ENCODE results near the gene IL32.
"Not testable (repeated sequence)": the region's sequence is repeated elsewhere in the genome, so short reads cannot be mapped to it uniquely, and the experiment has no call there.

Gene IL32

DNA sequence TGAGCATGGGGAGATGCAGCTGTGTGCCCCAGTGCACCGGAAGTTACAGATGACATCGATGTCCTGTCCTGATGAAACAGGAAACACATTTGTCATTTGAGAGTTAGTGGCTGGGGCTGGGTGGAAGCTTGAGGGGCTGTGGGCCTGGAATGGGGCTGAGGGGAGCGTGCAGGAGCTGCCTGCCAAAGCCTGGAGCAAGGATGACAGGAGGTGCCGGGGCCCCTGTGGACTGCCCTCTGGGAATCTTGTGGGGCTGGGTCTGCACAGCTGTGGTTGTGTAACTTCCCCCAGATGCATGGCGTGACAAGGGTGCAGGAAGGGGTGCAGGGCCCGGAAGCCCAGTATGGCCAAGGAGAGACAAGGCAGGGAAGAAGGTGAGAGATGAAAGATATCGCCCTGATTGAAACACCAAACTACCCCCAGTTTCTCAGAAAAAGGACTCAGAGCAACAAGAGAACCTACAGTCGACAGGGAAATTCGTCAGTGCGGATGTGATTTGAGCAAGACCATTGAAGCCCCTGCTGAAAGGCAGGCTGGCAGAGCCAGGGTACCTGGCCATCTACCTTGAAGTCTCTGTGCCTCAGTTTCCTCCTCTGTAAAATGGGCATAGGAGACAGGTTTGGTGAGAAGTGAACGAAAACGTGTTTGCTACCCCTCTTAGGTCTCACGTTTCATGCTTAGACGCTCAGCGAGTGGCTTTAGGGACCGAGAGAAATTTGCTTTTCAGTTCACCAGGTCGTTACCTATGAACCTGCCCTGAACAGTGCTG is 10.3 kb upstream of the IL32 start:
- no peak for DNase-seq (ENCODE audit: low read depth)
- TF ChIP-seq, protein P1, sequence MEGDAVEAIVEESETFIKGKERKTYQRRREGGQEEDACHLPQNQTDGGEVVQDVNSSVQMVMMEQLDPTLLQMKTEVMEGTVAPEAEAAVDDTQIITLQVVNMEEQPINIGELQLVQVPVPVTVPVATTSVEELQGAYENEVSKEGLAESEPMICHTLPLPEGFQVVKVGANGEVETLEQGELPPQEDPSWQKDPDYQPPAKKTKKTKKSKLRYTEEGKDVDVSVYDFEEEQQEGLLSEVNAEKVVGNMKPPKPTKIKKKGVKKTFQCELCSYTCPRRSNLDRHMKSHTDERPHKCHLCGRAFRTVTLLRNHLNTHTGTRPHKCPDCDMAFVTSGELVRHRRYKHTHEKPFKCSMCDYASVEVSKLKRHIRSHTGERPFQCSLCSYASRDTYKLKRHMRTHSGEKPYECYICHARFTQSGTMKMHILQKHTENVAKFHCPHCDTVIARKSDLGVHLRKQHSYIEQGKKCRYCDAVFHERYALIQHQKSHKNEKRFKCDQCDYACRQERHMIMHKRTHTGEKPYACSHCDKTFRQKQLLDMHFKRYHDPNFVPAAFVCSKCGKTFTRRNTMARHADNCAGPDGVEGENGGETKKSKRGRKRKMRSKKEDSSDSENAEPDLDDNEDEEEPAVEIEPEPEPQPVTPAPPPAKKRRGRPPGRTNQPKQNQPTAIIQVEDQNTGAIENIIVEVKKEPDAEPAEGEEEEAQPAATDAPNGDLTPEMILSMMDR (IDR thresholded peaks at IDR 0.05; ENCODE audit: control insufficient read depth, insufficient read depth, low read depth, low read length, missing control alignments): no peak
- no peak overlapping the region for H3K4me3 ChIP-seq (ENCODE audit: control insufficient read depth, low read depth, low read length)

DNA sequence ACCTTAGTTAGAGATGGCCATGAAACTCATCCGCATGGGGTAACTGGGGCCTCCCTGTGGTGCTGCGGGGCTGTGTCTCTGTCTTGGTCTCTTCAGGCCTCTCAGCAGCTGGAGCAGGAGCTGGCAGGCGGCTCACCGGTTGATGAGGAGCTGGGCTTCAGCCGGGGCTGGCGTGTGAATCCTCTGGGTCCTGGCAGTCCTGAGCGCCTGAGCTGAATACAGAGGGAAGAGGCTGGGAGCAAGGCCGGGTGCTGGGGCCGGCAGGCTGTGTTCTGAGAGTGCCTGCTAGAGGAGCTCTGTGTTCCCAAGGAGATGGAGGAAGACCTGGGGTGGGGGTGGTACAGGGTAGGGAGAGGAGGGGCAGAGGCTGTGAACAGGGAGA is 9.7 kb upstream of the IL32 start:
- not testable (repeated sequence) for DNase-seq (ENCODE audit: low read depth); H3K4me3 ChIP-seq (ENCODE audit: control insufficient read depth, low read depth, low read length)

DNA sequence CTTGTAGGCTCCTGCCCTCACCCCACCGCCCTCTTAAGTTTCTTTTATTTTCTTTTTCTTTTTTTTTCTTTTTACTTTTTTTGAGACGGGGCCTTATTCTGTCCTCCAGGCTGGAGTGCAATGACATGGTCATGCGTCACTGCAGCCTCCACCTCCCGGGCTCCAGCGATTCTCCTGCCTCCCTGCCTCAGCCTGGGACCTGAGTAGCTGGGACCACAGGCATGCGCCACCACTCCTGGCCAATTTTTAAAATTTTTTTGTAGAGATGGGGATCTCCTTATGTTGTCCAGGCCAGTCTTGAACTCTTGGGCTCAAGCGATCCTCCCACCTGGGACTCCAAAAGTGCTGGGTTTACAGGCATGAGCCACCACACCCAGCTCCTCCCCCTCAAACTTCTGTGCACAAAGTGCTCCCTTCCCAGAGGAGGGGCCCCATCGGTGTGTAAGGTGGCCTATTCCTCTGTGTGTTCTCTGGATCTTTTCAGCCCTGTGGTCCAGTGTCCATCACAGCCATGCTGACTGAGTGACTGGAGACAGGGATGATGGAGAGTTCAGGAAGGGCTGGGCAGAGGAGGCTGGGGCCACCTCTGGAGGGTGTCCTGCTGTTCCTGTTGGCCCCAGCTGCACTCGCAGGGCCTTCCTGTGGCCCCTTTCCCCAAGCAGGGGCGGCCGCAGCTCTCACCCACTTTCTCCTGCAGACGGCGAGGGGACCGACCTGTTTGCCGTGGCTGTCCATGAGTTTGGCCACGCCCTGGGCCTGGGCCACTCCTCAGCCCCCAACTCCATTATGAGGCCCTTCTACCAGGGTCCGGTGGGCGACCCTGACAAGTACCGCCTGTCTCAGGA is 8.9 kb upstream of the IL32 start:
- H3K4me3 ChIP-seq (ENCODE audit: control insufficient read depth, low read depth, low read length): no peak overlapping the region
- TF ChIP-seq, protein P1 (IDR thresholded peaks at IDR 0.05; ENCODE audit: control insufficient read depth, insufficient read depth, low read depth, low read length, missing control alignments): no peak
- no peak for DNase-seq (ENCODE audit: low read depth)

DNA sequence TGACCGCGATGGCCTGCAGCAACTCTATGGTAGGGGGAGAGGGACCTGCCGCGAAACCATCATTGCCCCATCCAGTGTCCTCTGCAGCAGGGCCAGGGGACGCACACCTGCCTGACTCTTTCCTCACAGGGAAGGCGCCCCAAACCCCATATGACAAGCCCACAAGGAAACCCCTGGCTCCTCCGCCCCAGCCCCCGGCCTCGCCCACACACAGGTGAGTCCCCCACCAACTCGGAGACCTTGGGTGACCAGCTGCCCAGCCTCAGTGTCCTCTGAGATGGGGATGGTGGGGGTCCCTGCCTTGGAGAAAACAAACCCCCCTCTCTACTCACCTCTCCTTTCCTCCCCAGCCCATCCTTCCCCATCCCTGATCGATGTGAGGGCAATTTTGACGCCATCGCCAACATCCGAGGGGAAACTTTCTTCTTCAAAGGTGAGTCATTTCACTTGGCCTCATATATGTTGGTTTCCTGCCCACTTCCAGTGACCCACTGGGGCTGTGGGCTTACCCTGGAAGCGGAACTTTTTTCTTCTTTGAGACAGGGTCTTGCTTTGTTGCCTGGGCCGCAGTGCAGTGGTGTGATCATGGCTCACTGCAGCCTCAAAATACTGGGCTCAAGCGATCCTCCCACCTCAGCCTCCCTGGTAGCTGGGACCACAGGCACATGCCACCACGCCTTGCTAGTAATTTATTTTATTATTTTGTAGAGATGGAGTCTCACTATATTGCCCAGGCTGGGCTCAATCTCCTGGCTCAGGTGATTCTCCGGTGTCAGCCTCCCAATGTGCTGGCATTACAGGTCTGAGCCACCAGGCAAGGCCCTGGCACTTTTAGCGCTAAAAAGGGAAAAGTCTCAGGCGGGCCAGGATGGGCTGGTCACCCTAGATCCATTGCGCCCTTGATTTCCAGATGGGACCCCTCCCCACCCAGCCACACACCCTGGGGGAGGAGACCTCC is 8.0 kb upstream of the IL32 start:
- no peak overlapping the region for H3K4me3 ChIP-seq (ENCODE audit: control insufficient read depth, low read depth, low read length)
- no peak for DNase-seq (ENCODE audit: low read depth)
- TF ChIP-seq, protein P1 (IDR thresholded peaks at IDR 0.05; ENCODE audit: control insufficient read depth, insufficient read depth, low read depth, low read length, missing control alignments): no peak

DNA sequence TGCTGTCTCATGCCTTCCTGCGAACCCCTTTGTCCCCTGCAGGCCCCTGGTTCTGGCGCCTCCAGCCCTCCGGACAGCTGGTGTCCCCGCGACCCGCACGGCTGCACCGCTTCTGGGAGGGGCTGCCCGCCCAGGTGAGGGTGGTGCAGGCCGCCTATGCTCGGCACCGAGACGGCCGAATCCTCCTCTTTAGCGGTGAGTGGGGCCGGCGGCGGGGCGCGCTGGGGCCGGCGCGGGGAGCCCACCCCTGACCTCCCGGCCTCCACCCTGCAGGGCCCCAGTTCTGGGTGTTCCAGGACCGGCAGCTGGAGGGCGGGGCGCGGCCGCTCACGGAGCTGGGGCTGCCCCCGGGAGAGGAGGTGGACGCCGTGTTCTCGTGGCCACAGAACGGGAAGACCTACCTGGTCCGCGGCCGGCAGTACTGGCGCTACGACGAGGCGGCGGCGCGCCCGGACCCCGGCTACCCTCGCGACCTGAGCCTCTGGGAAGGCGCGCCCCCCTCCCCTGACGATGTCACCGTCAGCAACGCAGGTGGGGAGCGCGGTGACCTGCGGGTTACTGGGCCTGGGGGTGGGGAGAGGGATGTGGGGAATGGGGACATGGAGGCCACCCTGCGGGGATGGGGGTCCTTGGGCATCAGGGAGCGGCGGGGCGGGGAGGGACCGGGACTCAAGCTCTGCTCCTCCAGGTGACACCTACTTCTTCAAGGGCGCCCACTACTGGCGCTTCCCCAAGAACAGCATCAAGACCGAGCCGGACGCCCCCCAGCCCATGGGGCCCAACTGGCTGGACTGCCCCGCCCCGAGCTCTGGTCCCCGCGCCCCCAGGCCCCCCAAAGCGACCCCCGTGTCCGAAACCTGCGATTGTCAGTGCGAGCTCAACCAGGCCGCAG is 7.1 kb upstream of the IL32 start:
- TF ChIP-seq, protein P1 (IDR thresholded peaks at IDR 0.05; ENCODE audit: control insufficient read depth, insufficient read depth, low read depth, low read length, missing control alignments): peak; percentile 1
- no peak for DNase-seq (ENCODE audit: low read depth)
- H3K4me3 ChIP-seq (ENCODE audit: control insufficient read depth, low read depth, low read length): peak overlapping the region; percentile 79

DNA sequence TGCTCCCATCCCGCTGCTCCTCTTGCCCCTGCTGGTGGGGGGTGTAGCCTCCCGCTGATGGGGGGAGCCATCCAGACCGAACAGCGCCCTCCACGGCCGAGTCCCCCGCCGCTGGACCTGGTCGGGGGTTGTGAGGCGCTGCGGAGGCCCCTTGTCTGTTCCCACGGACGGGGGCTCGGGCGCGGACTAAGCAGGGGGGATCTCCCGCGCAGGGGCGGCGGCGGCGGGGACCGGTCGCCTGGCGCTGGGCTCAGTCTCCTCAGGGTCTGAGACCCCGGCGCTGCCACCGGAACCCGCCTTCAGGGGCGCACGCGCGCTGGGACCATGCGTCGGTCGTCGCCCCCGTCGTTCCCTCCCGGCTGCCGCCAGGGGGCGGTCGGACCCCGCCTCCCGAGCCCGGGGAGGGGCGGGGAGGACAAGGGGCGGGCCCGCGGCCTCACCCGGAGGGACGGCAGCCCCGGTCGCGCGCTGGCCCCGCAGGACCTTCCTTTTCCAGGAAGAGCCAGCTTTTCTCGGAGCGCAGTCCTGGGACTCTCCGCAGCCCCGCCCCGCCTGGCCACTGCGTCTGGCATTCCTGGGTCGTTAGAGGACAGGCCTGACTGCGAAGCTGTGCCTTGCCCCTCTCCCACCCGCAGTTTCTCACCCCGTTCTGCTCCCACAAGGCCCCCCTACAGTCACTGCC is 6.3 kb upstream of the IL32 start:
- H3K4me3 ChIP-seq (ENCODE audit: control insufficient read depth, low read depth, low read length): peak overlapping the region; percentile 79
- peak; percentile 20 for DNase-seq (ENCODE audit: low read depth)
- TF ChIP-seq, protein P1 (IDR thresholded peaks at IDR 0.05; ENCODE audit: control insufficient read depth, insufficient read depth, low read depth, low read length, missing control alignments): peak; percentile 51

Data from AG09309 (cell line).